GM06990 (cell line): ENCODE results near the gene NCAPD3.
"Not testable (repeated sequence)": the region's sequence is repeated elsewhere in the genome, so short reads cannot be mapped to it uniquely, and the experiment has no call there.

ENCODE experiments used
- DNase-seq: peaks from one replicate; pipeline ENCODE4 v3.0.0-alpha.2; 2011; ENCODE audit not compliant: insufficient read length; ENCODE audit errors: extremely low read depth
- H3K27me3 ChIP-seq: replicated peaks from 2 replicates; pipeline ENCODE4 v1.6.0; 2011; ENCODE audit warnings: low read length; ENCODE audit not compliant: control insufficient read depth, insufficient read depth
- H3K36me3 ChIP-seq: 2 replicates; pipeline ENCODE4 v1.5.1; 2011; ENCODE audit warnings: low read length; ENCODE audit not compliant: control insufficient read depth, insufficient read depth
- H3K4me3 ChIP-seq: replicated peaks from 2 replicates; pipeline ENCODE4 v1.5.1; 2011; ENCODE audit warnings: low read depth, mild to moderate bottlenecking, control low read depth, low read length
- CTCF ChIP-seq: IDR thresholded peaks from 2 replicates; pipeline ENCODE4 v1.5.1; 2011; ENCODE audit warnings: low read length, control low read depth, mild to moderate bottlenecking, inconsistent platforms; ENCODE audit not compliant: insufficient read depth, poor library complexity, severe bottlenecking

The NCAPD3 gene

GRCh38 chr11:134202661-134203060 is 21.1 kb downstream of the NCAPD3 start:
- Histone ChIP-seq H3K27me3 (no peaks in the 10 kb centered on the region), H3K4me3 (no peak overlapping the region), H3K36me3 (peaks cover 11% of the 10 kb centered on the region)
- no peak for DNase-seq
- no peak for TF ChIP-seq CTCF

GRCh38 chr11:134200688-134201087 is 23.1 kb downstream of the NCAPD3 start:
- peaks cover 7% of the 10 kb centered on the region for H3K36me3 ChIP-seq
- DNase-seq = no peak
- TF ChIP-seq CTCF = no peak
- H3K4me3 ChIP-seq = no peak overlapping the region
- no peaks in the 10 kb centered on the region for H3K27me3 ChIP-seq

GRCh38 chr11:134199531-134199930 is 24.2 kb downstream of the NCAPD3 start:
- Histone ChIP-seq H3K4me3 (no peak overlapping the region), H3K36me3 (peaks cover 7% of the 10 kb centered on the region), H3K27me3 (no peaks in the 10 kb centered on the region)
- DNase-seq = no peak
- TF ChIP-seq CTCF = no peak

- TF ChIP-seq CTCF = no peak
- H3K36me3 ChIP-seq = peaks cover 9% of the 10 kb centered on the region
These were observed 27.0 kb downstream of the NCAPD3 start for GRCh38 chr11:134196756-134197155.

GRCh38 chr11:134188092-134188491 is 35.7 kb downstream of the NCAPD3 start:
- not testable (repeated sequence) for H3K27me3 ChIP-seq, H3K4me3 ChIP-seq, DNase-seq
- H3K36me3 ChIP-seq = peaks cover 14% of the 10 kb centered on the region

More at GRCh38 chr11:134196756-134197155, 27.0 kb downstream of the NCAPD3 start:
- H3K4me3 ChIP-seq = no peak overlapping the region
- DNase-seq = no peak
- H3K27me3 ChIP-seq = no peaks in the 10 kb centered on the region

GRCh38 chr11:134181707-134182106 is 42.1 kb downstream of the NCAPD3 start:
- Histone ChIP-seq H3K27me3 (no peaks in the 10 kb centered on the region), H3K4me3 (no peak overlapping the region), H3K36me3 (peaks cover 16% of the 10 kb centered on the region)
- DNase-seq = no peak
- no peak for TF ChIP-seq CTCF
